ENCODE results near the gene DPF3. TPM values are rescaled to one million over a fixed set of nuclear protein-coding genes. Genes with fewer than 3 reads are reported as not detected.

DPF3 gene
- total RNA-seq, 1 experiment from 2014 or later, result not detected

DNA sequence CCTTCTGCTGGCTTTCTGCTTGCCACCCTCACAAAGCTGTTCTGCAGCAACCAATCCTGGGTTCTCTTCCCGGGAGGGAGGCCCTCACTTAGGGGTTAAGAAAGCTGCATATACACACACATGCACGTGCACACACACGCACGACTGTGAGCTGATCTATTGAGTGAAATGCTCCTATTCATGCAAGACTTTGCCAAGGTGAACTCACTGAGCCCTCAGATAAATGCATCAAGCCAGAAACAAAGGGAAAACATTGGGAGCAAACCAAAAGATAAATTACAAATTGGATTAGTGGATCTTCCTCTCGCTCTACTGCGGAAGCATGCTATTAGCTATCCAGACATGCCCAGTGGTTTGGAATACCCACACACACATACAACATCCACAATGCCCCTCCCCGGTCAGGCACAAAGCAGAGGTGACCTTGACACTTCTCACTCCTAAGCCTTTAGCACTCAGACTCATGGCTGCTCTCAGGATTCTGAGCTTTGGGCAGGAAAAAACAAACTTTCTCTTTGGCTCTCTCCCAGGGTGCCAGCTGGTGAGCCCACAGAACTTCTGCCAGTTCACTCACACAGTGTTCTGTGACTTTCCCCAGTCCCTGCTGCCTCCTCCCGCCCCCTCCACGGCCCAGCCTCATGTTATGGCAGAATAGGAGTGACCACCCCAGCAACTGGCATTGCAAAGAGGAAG is 320.0 kb downstream of the DPF3 start:
- Histone ChIP-seq H3K9me3 (ENCODE audit: control insufficient read depth, insufficient read depth, low read depth, low read length) (no peaks in the 10 kb centered on the region), H3K36me3 (ENCODE audit: control insufficient read depth, insufficient read depth, low read length) (no peaks in the 10 kb centered on the region), H3K4me3 (ENCODE audit: low read depth in 2 of 2, low read length in 2 of 2) (no peak overlapping the region), H3K27ac (ENCODE audit: low read length) (no peak overlapping the region), H3K4me1 (ENCODE audit: control insufficient read depth, insufficient read depth, low read length) (no peaks in the 10 kb centered on the region), H3K27me3 (ENCODE audit: control insufficient read depth, insufficient read depth, low read length) (no peaks in the 10 kb centered on the region; the same call in 1 of the 2 replicates)
- intact Hi-C loops (cut with micrococcal nuclease; ENCODE audit: unreplicated experiment), result no loop called here
- POLR2A ChIA-PET, result no interaction called here
- TF ChIP-seq, protein P1, sequence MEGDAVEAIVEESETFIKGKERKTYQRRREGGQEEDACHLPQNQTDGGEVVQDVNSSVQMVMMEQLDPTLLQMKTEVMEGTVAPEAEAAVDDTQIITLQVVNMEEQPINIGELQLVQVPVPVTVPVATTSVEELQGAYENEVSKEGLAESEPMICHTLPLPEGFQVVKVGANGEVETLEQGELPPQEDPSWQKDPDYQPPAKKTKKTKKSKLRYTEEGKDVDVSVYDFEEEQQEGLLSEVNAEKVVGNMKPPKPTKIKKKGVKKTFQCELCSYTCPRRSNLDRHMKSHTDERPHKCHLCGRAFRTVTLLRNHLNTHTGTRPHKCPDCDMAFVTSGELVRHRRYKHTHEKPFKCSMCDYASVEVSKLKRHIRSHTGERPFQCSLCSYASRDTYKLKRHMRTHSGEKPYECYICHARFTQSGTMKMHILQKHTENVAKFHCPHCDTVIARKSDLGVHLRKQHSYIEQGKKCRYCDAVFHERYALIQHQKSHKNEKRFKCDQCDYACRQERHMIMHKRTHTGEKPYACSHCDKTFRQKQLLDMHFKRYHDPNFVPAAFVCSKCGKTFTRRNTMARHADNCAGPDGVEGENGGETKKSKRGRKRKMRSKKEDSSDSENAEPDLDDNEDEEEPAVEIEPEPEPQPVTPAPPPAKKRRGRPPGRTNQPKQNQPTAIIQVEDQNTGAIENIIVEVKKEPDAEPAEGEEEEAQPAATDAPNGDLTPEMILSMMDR (IDR thresholded peaks at IDR 0.05), result no peak
- TF ChIP-seq, protein P2, sequence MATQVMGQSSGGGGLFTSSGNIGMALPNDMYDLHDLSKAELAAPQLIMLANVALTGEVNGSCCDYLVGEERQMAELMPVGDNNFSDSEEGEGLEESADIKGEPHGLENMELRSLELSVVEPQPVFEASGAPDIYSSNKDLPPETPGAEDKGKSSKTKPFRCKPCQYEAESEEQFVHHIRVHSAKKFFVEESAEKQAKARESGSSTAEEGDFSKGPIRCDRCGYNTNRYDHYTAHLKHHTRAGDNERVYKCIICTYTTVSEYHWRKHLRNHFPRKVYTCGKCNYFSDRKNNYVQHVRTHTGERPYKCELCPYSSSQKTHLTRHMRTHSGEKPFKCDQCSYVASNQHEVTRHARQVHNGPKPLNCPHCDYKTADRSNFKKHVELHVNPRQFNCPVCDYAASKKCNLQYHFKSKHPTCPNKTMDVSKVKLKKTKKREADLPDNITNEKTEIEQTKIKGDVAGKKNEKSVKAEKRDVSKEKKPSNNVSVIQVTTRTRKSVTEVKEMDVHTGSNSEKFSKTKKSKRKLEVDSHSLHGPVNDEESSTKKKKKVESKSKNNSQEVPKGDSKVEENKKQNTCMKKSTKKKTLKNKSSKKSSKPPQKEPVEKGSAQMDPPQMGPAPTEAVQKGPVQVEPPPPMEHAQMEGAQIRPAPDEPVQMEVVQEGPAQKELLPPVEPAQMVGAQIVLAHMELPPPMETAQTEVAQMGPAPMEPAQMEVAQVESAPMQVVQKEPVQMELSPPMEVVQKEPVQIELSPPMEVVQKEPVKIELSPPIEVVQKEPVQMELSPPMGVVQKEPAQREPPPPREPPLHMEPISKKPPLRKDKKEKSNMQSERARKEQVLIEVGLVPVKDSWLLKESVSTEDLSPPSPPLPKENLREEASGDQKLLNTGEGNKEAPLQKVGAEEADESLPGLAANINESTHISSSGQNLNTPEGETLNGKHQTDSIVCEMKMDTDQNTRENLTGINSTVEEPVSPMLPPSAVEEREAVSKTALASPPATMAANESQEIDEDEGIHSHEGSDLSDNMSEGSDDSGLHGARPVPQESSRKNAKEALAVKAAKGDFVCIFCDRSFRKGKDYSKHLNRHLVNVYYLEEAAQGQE (IDR thresholded peaks at IDR 0.05; ENCODE audit: insufficient read depth in 1 of 2, low read depth in 2 of 2, low read length in 1 of 2), result no peak
- TF ChIP-seq TCF7L2 (IDR thresholded peaks at IDR 0.05; ENCODE audit: low read depth, low read length) (no peak), POLR2AphosphoS5 (IDR thresholded peaks at IDR 0.05; ENCODE audit: low read depth, low read length) (no peak), SIN3A (IDR thresholded peaks at IDR 0.05; ENCODE audit: borderline replicate concordance, insufficient read depth, low read depth, low read length) (no peak)
- in situ Hi-C loops (cut with HindIII; ENCODE audit: low pct_unique_long_range_greater_than_20kb, low sequenced_read_pairs), result no loop called here
- DNase-seq (ENCODE audit: low read depth, low spot score), result no peak
- CTCF ChIA-PET, result no interaction called here
- no peak for ATAC-seq
- BruUV-seq (replicated peaks), result no TSS peak

Other genes starting within 250 kb of the DPF3 start
- 18.2 TPM for gene DCAF4, start 32.4 kb upstream of the DPF3 start, total RNA-seq (2021; ENCODE audit: unreplicated experiment)
- gene ZFYVE1, start 133.0 kb upstream of the DPF3 start, total RNA-seq (2021; ENCODE audit: unreplicated experiment), result 19.8 TPM
- gene RBM25, start 164.4 kb upstream of the DPF3 start, total RNA-seq (2021; ENCODE audit: unreplicated experiment), result 59.7 TPM
- gene PSEN1, start 242.4 kb upstream of the DPF3 start, total RNA-seq (2021; ENCODE audit: unreplicated experiment), result 39.3 TPM